Inferior parietal cortex (tissue), 1 donor: ENCODE data around the gene SLC36A4.
A peak's percentile ranks its signal among the peaks of the same experiment; 100 is the strongest.
"Not testable (repeated sequence)": the region's sequence is repeated elsewhere in the genome, so short reads cannot be mapped to it uniquely, and the experiment has no call there.

Experiments used
- DNase-seq: peaks from one replicate; pipeline ENCODE4 v3.0.0-alpha.2; 2016; ENCODE audit errors: extremely low spot score

SLC36A4 gene

DNA sequence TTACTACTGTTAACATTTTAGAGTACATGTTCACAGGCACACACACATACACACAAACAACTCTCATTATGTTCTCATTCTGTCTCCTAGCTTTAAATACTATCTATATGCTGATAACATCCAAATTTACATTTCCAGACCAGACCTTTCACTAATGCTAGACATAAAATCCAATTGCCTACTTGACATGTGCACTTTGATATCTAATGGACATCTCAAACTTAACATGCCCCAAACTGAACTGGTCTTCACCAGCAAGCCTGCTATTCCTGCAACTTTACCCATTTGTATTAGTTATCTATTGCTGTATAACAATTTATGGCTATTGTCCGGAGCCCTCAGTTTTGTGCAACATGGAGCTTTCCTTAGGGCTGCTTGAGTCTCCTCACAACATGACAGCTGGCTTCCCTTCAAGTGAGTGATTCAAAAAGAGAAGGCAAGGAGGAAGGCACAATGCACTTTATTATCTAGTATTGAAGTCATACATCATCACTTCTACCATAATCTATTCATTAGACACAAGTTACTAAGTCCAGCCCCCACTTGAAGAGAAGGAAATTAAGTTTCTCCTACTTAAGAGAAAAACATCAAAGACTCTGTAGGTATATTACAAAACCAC is 3.0 kb downstream of the SLC36A4 start:
- no peak for DNase-seq

- no peak for DNase-seq
These were observed 4.1 kb downstream of the SLC36A4 start for GRCh38 chr11:93193731-93194130.

- DNase-seq: no peak
These were observed 5.6 kb downstream of the SLC36A4 start for GRCh38 chr11:93192163-93192562.

GRCh38 chr11:93189462-93189861 is 8.3 kb downstream of the SLC36A4 start:
- no peak for DNase-seq

DNA sequence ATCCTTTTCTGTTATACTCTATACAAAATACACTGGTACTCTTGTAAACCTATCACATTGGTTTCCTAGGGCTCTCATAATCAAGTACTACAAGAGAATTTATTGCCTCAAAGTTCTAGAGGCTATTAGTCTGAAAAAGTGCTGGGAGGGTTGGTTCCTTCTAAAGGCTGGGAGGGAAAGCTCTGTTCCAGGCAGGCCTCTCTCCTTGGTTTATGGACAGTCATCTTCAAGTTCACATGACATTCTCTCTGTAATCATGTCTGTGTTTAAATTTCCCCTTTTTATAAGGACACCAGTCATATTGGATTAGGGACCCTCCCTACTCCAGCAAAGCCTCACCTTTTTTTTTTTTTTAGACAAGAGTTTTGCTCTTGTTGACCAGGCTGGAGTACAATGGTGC is 9.1 kb downstream of the SLC36A4 start:
- DNase-seq: no peak

DNA sequence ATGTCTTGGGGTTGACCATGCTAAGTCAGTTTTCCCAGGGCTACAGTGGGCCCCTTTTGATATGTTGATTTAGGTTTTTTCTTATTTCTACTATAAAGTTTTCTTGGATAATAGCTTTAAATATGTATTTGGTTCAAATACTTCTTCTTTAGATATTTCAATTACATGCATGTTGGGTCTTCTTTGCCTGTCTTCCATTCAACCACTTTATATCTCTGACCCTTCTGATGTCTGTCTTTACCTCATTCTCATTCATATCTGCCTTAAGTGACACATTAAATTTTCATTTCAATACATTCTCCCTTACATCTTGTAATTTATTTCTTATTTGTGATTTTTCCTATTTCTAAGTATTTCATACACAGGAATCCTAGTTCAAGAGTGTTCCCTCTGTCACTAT is 10.5 kb downstream of the SLC36A4 start:
- DNase-seq: no peak

DNA sequence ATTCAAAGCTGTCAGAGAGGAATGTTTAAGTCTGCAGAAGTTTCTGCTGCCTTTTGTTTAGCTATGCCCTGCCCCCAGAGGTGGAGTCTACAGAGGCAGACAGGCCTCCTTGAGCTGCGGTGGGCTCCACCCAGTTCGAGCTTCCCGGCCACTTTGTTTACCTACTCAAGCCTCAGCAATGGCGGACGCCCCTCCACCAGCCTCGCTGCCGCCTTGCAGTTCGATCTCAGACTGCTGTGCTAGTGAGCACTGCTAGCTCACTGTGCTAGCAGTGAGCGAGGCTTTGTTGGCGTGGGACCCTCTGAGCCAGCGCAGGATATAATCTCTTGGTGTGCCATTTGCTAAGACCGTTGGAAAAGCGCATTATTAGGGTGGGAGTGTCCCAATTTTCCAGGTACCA is 19.9 kb downstream of the SLC36A4 start:
- DNase-seq: not testable (repeated sequence)

DNA sequence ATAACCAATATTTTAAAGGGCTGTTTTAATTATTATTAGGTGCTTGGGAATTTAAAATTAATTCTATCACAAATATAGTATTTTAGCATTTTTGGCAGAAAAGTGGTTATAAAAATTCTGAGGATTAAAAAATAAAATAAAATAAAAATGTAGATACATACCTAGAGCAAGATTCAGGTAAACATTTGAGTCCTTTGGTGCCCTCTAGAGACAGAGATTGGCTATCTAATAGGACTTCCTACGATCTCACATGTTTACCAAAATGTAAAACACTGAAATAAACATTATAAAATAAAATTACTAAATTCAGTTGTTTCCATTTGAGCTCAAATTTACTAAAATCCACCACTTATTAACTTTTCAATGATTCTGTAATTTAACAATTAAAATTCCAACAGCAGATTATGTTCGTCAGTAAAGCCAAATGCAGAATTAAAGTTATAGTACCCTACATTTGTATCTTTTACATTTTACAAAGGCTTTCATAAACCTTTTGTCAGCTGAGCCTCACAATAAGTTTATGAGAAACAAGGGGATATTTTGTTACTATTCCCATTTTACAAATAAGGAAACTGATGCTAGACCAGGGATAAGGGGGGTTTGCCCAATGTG is 27.7 kb downstream of the SLC36A4 start:
- peak; percentile 44 for DNase-seq

DNA sequence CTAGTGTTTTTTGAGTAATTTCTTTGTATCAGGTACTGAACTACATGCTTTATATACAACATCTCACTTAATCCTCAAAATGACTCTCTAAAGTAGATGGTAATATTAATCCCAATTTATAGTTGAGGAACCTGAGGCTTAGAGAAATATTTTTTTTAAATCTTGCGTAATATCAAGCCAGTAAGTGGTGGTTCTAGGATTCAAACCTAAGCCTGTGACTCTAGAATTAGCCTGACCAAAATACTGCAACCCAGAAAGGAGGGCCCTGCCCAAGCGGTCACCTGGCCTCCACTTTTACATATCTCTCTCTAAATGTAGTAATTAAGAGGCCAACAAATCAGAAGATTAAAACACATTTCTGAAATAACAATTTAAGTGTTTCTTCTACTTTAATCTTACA is 28.6 kb downstream of the SLC36A4 start:
- DNase-seq: no peak

- DNase-seq: no peak
These were observed 30.9 kb downstream of the SLC36A4 start for GRCh38 chr11:93166862-93167261.

DNA sequence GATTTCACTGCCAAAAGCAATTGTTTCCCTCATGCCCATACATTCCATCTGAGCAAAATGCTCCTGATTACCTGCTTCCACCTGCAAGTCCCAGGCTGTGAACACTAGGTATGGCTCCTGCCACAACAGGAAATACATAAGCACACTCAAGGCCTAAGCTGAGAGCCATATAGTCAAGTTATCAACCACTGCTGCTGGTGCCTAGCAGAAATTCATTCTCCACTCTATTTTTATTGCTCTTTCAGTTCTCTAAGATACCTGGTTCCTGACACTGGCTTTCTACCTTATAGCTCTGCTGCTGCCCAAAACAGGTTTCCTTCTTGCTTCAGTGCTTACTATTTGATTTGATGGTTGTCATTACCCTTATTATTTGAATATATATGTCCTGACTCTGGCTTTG is 31.6 kb downstream of the SLC36A4 start:
- DNase-seq: no peak

- no peak for DNase-seq
These were observed 37.0 kb downstream of the SLC36A4 start for GRCh38 chr11:93160808-93161207.

DNA sequence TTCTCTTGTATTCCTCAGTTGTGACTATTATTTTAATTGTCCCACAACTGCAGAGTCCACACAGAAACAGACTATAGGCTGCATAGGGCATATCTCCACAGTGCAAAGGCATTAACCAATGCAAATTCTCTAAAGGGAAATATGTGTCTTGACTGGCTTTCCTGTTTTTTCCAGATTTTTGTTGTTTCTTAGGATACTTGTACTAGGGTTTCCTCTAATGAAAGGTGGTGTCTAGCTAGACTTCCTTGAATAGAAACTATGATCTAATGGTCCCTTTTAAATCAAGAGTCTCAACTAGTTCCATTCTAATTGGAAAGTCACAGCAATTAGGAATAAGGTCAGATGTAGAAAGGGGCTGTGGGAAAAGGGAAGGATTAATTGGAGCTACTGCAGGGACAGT is 37.6 kb downstream of the SLC36A4 start:
- DNase-seq: no peak

DNA sequence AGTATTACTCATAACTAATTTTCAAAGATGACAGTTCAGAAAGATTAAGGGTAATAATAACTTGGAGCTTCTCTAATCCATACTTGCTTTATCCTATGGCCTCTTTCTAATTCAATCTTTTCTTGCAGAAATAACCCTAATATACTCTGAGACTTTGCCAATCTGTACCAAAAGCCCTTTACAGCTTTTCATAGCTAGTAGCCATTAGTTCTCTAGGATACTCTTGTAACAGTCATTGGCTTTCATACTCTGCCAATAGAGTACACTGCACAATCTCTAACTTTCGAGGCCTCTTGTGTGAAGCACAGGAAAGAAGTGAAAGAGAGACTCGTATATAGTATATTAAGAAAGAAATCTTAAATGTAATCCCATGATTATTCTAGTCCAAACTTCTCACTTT is 38.1 kb downstream of the SLC36A4 start:
- DNase-seq: no peak

- no peak for DNase-seq
These were observed 42.1 kb downstream of the SLC36A4 start for GRCh38 chr11:93155738-93156137.

- no peak for DNase-seq
These were observed 52.3 kb downstream of the SLC36A4 start for GRCh38 chr11:93145390-93145915.

GRCh38 chr11:93143800-93144199 is 54.0 kb downstream of the SLC36A4 start:
- no peak for DNase-seq

- DNase-seq: no peak
These were observed 54.6 kb downstream of the SLC36A4 start for GRCh38 chr11:93143186-93143585.

DNA sequence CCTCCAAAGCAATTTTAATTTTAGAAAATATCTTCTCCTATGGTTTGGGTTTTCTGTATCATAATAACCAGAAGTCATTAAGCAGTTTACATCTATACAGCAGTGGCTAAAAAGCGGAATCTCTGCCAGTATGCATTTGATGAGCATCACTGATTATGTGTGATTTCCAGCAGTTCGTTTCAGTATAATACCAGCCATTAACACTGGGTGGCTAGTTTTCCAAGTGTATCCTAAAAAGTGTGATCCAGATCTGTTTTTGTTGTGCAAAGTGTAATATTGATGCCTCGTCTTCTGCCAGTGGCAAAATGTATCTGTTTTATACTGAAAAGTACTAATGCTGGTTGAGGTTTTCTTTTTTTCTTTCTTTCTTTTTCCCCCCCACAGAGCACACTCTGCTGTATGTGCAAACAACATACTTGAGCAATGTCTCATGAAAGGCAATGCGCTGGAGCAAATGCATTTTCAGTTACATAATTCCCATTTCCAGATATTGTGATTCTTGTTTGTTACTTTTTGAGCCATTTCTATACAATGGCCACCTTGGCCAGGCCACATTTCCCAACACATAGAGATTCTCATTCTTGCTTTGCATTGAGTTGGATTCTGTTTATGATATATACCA is 64.2 kb downstream of the SLC36A4 start:
- DNase-seq: no peak

GRCh38 chr11:93132836-93133235 is 65.0 kb downstream of the SLC36A4 start:
- DNase-seq: no peak

DNA sequence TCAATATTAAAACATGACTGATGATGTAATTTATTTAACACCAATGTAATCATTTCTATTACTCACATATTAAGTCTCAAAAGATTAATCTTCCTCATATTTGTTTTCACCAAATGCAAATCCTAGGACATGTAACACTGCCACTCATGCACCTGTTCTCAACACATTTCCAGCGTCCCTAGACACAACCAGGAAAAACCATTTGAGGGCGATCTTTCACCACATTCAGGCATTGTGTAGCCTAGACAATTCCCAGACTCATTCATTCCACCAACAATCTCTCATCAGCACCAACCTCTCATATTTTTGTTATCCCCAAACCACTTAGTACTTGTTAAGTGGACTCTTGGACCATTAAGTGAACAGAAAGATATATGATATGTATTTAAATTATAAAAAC is 66.1 kb downstream of the SLC36A4 start:
- no peak for DNase-seq

- no peak for DNase-seq
These were observed 69.2 kb downstream of the SLC36A4 start for GRCh38 chr11:93128574-93128973.

DNA sequence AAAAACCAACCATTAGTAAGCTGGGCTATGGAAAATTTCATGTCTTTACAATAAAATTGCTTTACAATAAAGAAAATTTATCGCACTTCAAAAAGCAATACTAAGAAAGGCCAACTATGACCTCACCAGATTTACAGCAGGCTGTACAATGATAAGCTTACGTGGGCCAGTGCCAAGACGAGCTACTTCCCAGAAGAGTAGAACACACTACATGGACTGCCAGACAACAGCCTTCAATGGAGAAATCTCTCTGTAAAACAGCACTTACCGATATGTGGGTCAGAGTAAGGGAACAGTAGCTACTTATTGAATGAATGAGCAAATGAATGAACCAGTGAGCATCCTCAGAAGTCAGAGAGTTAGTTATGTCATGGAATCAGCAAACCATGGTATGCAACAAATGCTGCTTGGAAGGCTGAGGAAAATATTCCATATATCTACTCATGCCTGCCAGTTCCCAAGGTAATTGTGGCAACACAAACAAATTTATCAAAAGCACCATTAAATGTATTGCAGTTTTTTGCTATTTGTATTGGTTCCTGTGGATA is 74.4 kb downstream of the SLC36A4 start:
- no peak for DNase-seq
